Measurements from ENCODE around the gene CAMTA1.
"Not testable (repeated sequence)": the region's sequence is repeated elsewhere in the genome, so short reads cannot be mapped to it uniquely, and the experiment has no call there.

Gene CAMTA1

DNA sequence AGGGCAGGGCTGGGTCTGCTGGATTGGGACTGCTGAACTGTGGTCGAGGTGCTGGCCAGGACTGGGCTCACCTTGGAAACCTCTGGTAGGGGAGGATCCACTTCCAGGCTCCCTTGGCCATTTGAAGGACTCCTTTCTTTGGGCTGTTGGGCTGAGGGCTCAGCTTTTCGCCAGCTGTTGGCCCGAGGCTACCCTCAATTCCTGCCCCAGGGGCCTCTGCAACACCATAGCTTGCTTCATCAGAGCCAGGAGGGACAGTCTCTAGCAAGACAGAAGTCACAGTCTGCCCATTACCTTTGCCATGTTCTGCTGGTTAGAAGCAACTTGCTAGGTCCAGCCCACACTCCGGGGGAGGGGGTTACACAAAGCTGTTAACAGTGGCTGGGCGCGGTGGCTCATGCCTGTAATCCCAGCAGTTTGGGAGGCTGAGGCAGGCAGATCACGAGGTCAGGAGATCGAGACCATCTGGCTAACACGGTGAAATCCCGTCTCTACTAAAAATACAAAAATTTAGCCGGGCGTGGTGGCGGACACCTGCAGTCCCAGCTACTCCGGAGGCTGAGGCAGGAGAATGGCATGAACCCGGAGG lies 25.0 kb downstream of the CAMTA1 start:
- not testable (repeated sequence) for DNase-seq (ENCODE audit: low spot score); FAIRE-seq

DNA sequence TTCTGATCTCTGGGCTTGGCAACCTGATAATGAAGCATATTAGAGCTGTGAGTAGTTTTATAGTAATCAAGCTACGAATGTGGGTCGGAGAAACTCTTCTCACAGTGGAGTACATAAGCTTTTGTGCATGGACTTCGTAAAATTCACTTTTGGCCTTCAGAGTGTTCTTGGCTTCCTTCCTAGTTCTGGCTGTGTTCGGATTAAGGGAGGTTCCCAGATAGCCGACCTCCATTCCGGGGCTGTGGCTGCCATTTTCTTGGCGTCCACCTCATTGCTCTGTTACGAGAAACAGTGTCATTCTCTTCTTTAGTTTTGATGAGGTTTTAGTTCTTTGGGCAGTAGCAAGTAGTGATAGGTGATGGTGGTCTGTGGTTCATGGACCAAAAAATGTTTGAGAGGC lies 26.3 kb downstream of the CAMTA1 start:
- FAIRE-seq (no peak), DNase-seq (ENCODE audit: low spot score) (no peak)

DNA sequence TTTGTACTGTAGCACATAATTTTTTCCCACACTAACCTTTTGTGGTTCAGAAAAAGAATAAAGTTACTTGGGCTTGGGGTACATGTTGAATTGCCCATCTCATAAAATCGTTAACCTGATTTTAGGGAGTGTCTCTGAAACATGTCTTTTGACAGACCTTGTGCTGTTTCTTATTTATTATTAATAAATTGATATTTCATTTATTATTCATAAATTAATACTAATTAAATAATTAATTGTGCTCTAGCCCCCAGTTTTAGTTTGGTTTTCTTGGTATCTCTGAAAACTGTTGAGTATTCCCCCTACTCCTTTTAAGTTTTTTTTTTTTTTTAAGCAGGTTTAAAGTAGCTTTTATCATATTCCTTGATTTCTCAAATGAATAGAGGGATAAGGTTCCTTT lies 27.9 kb downstream of the CAMTA1 start:
- no peak for DNase-seq (ENCODE audit: low spot score)
- FAIRE-seq: no peak

DNA sequence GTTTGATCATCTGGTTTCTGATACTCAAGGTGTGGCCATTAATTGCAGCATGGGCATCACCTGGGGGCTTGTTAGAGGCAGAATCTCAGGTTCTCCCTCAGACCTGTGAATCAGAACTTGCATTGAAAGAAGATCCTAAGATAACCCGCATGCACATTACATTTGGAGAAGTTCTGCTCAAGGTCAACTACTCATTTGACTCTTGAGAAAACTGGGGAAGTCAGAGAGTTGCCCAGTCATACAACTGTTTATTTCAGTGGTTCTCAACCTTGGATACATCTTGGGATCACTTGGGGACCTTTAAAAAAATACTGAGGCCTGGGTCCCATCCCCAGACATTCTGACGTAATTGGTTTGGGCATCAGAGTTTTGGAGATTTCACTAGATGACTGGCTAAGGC lies 30.5 kb downstream of the CAMTA1 start:
- no peak for DNase-seq (ENCODE audit: low spot score)
- no peak for FAIRE-seq

DNA sequence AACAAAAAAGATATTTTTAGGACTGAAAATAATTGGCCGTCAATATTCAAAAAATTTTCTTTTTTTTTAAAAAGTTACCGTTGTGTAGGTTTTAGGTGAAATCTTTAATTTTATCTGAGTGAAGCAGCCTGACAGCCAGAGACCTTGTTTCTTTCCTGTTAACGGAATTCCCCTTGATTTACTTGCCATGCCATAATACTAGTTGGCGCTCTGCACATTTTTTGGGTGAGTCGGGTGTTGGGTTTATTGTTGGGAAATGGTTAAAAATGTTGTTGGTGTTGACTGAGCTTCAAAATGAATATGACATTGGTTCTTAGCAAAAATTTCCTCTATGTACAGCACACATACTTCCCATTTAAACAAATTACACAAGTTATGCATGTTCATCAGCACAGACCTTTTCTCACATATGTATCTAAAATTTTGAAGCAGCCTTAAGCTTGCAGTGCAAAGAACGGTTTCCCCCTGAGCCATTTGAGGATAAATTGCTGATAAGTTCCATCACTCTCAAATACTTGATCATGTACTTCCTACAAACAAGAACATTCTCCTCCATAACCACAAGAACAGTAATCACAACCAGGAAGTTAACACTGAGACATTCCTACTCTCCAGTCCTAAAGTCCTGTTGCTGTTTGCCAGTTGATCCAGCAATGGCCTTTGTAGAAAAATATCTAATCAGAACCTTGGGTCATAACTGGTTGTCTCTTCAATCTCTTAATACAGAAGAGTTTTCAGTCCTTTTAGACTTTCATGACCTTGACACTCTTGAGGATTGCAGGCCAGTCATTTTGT lies 34.2 kb downstream of the CAMTA1 start:
- FAIRE-seq (no peak), DNase-seq (ENCODE audit: low spot score) (no peak)

DNA sequence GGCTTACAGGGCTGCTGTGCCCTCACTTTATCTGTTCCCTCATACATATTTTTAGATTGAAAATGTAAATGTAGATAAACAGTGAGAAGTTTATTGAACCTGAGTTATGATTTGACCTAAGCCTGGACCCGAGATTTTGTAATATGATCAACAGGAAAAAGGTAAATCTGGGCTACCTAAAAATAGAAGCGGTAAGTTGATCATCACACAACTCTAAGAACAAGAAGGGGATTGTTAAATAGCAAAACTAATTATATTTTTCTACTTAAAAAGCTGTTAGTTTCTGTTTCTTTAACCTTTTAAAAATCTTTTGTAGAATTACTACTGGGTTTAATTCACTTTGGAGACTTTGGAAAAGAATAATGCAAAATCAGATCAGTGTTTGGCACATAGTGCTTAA lies 35.6 kb downstream of the CAMTA1 start:
- no peak for FAIRE-seq
- no peak for DNase-seq (ENCODE audit: low spot score)

DNA sequence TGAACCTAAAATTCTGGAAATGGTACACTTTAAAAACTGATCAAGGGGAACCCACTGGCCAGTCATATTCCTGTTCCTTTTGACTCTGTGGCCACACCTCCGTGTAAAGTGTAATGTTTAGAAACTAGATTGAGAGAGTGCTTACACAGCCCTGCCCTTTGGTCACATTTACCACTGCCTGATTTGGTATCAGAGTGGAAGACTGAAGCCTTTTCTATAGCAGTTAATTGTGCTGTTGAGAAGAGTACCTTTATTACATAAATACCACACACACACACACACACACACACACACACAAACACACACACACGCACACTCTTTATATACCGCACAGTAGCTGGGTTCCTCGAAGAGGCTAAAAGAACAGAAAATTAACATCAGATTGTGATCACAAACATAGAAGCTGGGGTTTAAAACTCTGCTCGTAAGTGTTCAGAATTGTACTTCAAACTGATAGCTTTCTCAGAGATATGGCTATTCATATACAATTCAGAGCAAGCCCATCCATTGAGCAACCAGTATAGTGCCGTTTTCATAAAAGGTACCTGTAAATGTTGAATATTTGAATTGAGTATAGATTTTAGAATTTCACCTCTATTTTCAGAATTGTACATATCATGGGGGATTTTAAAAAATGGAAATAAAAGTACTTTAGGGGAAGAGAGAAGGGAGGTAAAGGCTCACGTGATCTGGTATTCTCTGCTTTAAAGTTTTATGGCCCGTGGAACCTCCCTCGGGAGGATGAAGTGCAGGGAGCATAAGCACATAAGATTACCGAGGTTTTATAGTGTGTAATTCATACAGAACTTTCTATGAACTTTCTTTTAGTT lies 37.5 kb downstream of the CAMTA1 start:
- FAIRE-seq (no peak), DNase-seq (ENCODE audit: low spot score) (no peak)

DNA sequence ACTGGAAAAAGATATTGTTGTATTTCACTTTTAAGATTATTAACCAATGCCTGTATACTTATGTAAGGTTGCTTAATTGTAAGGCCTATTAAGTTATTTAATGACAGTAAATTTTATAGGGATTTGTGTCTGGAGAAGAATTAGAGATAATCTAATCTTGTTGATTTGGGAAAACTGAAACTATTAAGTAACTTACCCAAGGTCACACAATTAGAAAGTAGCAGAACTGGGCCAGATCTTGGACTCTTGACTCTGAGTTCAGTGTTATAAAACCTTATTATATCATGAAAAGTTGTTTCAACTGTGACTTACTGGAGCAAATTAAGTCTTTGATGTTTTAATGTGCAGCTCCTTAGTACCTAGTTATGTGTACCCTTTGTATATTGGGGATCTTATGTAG lies 38.5 kb downstream of the CAMTA1 start:
- FAIRE-seq (peak; percentile 62), DNase-seq (ENCODE audit: low spot score) (no peak)

DNA sequence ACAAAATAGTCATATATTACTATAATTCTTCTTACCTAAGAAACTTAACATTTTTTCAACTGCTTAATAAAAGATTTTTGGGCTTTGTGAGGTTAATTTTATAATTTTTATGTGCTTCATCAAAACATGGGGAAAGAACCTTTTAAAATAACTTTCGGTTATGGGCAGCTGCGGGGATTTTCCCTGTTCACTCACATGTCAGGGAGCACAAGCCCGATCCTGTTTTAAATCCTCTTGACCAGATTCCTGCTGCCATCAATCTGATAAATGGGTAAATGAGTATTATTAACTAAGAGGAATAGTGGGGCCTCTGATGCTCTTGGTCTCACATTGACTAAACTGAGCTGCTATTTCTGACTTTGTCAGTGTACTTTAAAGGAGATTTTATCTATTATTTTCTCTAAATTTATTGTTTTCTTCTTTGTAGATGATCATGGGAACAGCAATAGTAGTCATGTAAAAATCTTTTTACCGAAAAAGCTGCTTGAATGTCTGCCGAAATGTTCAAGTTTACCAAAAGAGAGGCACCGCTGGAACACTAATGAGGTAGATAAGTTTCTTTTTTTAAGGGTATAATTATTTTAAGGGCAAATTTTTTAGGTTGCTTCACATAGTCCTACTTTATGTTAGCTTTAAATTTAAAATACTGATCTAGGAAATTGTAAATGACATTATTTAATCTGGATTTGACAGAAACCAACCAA lies 39.6 kb downstream of the CAMTA1 start:
- DNase-seq (ENCODE audit: low spot score) (no peak), FAIRE-seq (no peak)

DNA sequence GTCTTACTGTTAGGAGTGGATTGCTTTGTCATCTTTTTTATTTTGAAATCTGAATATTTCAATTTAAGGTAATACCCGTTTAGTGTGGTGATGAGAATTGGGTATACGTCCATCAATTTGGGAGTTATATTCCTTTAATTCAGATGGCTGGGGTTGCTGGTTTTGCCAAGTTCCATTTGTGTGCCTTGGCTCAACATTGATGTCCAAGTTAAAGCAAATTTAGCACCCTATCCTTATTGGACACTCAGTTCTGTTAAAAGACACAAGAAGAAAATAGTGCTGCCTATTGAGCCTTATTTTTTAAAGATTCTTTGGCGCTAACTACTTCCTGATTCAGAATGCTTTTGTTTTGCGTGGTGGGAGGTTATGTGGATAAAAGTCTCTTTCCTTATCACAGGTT lies 40.6 kb downstream of the CAMTA1 start:
- no peak for DNase-seq (ENCODE audit: low spot score)
- no peak for FAIRE-seq

DNA sequence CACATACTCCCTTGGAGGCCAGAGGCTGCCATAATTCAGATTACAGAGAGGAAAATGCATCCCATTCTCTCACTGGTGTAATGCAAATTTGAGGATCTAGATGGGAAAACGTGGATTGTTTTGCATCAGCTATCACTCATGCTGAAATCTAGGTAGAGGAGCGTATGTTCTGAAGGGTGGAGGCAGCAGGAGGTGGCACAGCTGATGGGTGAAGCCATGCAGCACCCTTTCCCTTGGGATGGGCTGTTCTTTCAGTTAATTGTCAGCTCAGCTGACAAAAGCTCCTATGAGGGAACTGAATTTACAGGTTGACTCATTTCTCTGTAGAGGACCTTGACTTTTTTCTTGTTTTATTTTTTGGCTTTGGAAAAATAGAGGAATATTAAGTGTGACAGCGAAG lies 41.8 kb downstream of the CAMTA1 start:
- DNase-seq (ENCODE audit: low spot score): no peak
- no peak for FAIRE-seq

DNA sequence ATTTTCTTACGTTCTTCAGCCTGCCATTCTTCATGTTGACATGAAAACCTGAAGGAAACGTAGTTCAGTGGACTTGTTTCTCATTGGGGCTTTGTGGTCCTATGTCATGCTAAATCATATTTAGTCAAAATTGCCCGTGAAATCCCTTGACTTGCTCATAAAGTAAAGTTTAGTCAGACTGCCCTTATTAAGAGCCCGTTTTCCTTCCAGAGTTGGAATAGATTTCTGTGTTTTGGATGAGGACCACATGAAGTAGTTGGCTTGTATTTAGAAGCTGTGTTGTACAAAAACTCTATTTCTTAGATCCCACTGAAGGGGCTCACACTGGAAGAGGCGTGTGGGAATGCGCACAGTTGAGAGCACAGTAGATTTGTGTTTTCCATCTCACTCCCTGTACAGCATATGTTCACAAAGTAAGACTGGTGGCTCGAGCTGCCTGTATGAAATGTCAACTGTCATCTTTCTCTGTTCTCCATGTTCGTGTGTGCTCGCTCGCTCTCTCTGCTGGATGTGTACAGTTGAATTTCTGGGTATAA lies 42.4 kb downstream of the CAMTA1 start:
- DNase-seq (ENCODE audit: low spot score): no peak
- no peak for FAIRE-seq

DNA sequence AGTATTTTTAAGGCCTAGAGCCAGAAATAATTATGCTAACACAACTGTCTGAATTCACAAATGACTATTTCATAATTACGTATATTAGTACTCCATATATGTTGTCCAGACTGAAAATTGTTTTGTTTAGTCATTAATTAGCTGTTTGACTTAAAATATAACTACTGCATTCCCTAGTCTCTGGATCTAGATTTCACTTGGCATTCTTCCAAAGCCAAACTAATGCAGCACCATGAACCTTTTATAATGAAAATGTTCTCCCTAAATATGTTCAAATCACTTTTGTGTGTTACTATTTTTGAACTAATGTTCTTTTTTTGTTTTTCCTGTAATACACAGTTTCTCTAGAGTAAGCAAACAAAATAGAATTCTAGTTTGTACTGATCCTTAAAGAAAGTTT lies 46.1 kb downstream of the CAMTA1 start:
- FAIRE-seq: no peak
- no peak for DNase-seq (ENCODE audit: low spot score)

DNA sequence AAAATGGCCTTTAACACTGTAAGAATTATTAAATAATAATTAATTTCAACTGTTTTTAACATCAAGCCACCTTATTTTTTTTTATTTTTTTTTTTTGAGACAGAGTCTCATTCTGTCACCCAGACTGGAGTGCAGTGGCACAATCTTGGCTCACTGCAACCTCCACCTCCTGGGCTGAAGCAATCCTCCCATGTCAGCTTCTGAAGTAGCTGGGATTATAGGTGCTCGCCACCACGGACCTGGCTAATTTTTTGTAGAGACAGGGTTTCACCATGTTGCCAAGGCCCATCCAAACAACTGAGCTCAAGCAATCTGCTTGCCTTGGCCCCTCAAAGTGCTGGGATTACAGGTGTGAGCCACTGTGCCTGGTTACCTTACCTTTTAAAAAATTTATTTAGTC lies 46.8 kb downstream of the CAMTA1 start:
- not testable (repeated sequence) for DNase-seq (ENCODE audit: low spot score); FAIRE-seq

DNA sequence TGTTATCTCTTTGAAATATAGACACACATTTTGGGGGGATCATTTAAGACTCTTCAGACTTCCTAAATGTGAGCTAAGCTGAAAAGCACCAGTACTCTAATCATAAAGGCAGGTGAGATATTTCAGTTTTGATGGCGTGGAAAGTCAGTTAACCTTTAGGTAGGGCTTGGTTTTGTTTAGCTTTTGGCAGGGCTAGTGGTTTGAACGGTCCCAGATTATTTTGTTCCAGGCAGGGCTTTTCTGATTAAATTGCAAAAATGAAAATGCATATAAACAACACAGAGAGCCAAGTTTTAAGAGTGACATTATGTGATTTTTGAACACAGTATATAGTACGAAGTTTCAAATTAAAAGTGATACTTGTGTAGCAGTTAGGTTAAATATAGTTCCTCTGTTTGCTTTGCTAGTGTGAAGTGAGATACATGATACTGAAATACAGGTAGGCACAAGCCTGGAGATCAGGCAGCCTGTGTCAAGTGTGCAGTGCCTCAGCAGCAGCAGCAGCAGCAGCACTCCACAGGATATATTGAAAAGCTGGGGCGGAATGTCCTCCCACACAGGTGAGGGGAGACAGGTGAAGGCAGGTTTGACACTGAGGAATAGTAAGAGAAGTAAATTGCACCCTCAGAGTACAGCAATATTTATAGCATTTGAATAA lies 47.4 kb downstream of the CAMTA1 start:
- FAIRE-seq (no peak), DNase-seq (ENCODE audit: low spot score) (no peak)

DNA sequence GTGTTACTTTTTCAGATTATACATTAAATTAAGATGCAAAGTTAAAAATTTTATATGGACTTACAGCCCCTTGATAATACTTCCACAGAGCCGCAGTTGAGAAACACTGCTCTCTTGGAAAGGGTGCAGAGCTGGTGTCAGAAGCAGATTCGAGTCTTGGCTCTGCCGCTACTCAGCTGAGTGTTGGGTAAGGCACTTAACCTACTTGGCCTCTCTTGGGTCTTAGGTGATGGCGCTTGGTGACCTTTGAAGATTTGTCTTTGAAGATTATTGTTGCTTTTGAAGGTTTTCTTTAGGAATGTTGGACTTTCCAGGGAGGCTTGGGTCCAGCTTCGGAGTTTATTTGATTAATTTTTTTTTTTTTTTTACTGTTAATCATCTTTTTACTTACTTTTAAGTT lies 48.5 kb downstream of the CAMTA1 start:
- no peak for DNase-seq (ENCODE audit: low spot score)
- FAIRE-seq: no peak

DNA sequence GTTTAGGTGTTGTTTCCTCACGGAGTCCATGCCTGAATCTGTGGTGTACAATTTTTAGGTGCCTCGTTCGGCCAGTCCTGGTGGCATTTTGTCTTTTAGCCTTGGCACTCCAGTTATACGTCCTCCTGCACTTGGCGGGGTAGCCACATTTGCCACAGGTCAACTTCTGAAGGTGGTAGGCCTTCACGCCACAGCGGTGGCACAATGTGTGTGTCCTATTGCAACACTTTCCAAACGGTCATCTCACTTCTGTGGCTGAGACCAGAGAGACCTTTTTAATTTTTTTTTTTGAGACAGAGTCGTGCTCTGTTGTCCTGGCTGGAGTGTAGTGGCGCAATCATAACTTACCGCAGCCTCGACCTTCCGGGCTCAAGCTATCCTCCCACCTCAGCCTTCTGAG lies 49.1 kb downstream of the CAMTA1 start:
- no peak for DNase-seq (ENCODE audit: low spot score)
- no peak for FAIRE-seq

DNA sequence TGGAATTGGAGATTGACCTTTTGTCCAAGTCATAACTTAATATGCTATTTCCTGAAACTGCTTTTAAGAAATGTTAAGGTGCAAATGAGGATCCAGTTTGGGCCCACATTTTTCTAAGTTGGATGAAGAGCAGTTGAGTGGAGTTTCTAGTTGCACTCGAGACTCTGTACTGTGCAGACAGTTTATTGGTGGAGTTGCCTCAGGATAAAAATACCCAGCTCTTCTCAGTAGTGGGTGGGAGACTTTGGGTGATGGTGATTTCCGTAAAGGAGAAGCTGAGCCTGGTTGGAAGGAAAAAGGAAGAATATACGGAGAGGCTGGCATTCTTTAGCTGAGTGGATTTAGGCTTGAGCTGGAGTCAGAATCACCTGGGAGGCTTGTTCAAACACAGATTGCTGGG lies 49.9 kb downstream of the CAMTA1 start:
- FAIRE-seq (no peak), DNase-seq (ENCODE audit: low spot score) (no peak)

DNA sequence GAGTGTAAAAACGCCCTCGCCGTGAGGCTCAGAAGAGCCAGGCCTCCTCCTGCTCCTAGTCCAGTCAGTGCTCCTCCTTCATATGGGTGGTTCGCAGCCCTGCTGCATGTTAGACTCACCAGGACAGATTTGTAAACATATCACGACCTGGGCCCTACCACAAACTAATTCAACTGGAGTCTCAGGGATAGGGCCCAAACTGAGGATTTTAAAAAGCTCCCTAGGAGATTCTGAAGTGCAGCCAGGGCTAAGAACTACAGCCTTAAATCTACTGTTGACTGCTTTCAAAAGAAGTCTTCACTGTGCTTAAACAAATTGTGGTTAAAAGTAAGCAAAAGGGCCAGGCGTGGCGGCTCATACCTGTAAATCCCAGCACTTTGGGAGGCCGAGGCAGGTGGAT lies 57.0 kb downstream of the CAMTA1 start:
- FAIRE-seq (no peak), DNase-seq (ENCODE audit: low spot score) (no peak)

DNA sequence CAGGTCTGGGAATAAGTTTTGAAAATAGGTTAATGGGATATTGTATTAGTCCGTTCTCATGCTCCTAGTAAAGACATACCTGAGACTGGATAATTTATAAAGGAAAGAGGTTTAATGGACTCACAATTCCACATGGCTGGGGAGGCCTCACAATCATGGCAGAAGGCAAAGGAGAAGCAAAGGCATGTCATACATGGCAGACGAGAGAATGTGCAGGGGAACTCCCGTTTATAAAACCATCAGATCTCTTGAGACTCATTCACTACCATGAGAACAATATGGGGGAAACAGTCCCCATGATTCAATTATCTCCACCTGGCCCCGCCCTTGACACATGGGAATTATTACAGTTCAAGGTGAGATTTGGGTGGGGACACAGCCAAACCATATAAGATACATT lies 60.5 kb downstream of the CAMTA1 start:
- FAIRE-seq; DNase-seq (ENCODE audit: low spot score): not testable (repeated sequence)

DNA sequence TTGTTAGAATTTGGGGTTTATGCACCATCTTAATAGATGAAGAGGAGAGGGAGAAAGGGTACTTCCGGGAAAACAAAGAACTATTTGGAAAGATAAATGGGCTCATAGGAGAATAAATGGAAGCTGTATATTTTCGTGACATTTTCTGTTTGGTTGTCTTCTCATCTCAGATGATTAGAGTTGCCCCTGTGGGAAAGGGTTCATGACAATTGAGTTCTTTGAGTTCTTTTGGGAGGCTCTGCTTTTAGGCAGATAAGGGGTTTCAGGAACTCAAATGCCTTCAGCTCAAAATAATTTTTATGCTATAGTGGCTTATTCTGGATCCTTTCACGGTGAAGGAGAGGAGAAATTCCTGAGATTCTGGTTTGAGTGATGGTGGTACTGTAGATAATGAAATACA lies 63.6 kb downstream of the CAMTA1 start:
- FAIRE-seq (no peak), DNase-seq (ENCODE audit: low spot score) (no peak)
